ENCODE measurements around the gene PPP1R11.

Gene PPP1R11

GRCh38 chr6:30061858-30062458 is 5.0 kb upstream of the PPP1R11 start:
- no peak for DNase-seq (ENCODE audit: low read depth)

GRCh38 chr6:30062471-30063178 is 4.4 kb upstream of the PPP1R11 start:
- no peak for DNase-seq (ENCODE audit: low read depth)

- no peak for DNase-seq (ENCODE audit: low read depth)
Observed at GRCh38 chr6:30063315-30063714, 3.7 kb upstream of the PPP1R11 start.

- DNase-seq (ENCODE audit: low read depth), result no peak
Observed at GRCh38 chr6:30066082-30066481, 916 bp upstream of the PPP1R11 start.

- DNase-seq (ENCODE audit: low read depth), result no peak
Observed at GRCh38 chr6:30067460-30068139, 602 bp downstream of the PPP1R11 start.

- no peak for DNase-seq (ENCODE audit: low read depth)
Observed at GRCh38 chr6:30071081-30071818, 4.3 kb downstream of the PPP1R11 start.

- no peak for DNase-seq (ENCODE audit: low read depth)
Observed at GRCh38 chr6:30071858-30072257, 4.9 kb downstream of the PPP1R11 start.

- no peak for DNase-seq (ENCODE audit: low read depth)
Observed at GRCh38 chr6:30073489-30074235, 6.7 kb downstream of the PPP1R11 start.

GRCh38 chr6:30074331-30075093 is 7.5 kb downstream of the PPP1R11 start:
- DNase-seq (ENCODE audit: low read depth), result no peak

- no peak for DNase-seq (ENCODE audit: low read depth)
Observed at GRCh38 chr6:30075094-30075789, 8.2 kb downstream of the PPP1R11 start, which contains the start of gene RNF39. Gene RNF39 (minus strand): TSS chr6:30075769. CDS start chr6:30075585, 184 bp downstream.

GRCh38 chr6:30075790-30076732 is 9.1 kb downstream of the PPP1R11 start:
- DNase-seq (ENCODE audit: low read depth), result no peak

GRCh38 chr6:30077218-30077617 is 10.2 kb downstream of the PPP1R11 start:
- DNase-seq (ENCODE audit: low read depth), result no peak

GRCh38 chr6:30087876-30088275 is 20.9 kb downstream of the PPP1R11 start:
- no peak for DNase-seq (ENCODE audit: low read depth)

- DNase-seq (ENCODE audit: low read depth), result peak; percentile 72
Observed at GRCh38 chr6:30091577-30092381, 24.8 kb downstream of the PPP1R11 start.

GRCh38 chr6:30092852-30093543 is 26.0 kb downstream of the PPP1R11 start:
- no peak for DNase-seq (ENCODE audit: low read depth)

- no peak for DNase-seq (ENCODE audit: low read depth)
Observed at GRCh38 chr6:30093951-30094661, 27.1 kb downstream of the PPP1R11 start.

- no peak for DNase-seq (ENCODE audit: low read depth)
Observed at GRCh38 chr6:30096829-30097228, 29.8 kb downstream of the PPP1R11 start.
